Measurements from ENCODE around the gene SNX9.
"Not testable (repeated sequence)": the region's sequence is repeated elsewhere in the genome, so short reads cannot be mapped to it uniquely, and the experiment has no call there.

The SNX9 gene

DNA sequence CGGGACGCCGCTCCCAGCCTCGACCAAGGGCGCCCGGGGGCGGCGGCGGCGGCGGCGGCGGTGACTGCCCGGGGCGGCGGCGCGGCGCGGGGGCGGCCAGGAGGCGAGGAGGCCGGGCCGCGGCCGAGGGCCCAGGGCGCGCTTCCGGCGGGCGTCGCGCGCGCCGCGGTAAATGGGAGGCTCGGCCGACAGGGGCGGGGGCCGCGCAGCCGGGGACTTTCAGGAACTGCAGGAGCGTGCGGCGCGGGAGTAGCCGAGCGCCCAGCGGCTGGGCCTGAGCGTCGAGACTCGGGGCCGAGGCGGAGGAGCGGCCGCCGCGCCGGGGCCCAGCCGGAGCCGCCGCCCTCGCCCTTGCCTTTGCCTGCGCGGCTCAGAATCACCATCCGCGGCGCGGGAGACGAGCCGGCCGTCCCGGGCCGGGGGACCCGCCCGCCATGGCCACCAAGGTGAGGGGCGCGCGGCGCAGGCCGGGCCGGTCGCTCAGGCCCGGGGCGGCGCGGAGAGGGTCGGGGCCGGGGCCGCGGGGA lies at the start of gene SNX9:
Gene SNX9, plus strand, starts transcription at position 246 of the 527 bp plus-strand sequence. Its CDS starts 189 bp downstream, at position 435.
- DNase-seq, result peak; percentile 37

DNA sequence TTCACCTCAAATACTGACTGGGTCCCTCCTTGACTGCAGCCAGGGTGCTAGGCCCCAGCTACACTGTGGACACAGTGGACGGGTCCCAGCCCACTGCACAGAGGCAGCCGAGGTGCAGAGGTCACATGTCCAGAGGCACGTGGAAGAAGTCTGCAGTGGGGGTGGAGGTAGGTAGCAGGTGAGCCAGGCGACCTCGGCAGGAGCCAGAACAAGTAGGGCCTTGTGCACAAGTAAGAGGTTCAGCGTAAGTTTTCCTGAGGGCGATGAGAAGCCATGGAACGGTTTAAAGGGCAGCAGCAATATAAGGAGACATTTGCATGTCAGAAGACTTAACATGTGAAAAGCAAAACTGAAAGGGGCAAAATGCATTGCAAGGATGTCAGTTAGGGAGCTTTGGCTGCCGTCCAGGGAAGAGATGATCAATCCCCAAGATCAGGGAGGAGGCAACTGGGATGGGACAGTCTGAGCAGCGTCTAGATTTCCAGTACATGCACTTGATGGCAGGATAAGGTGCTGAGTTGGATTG lies 49.7 kb upstream of the SNX9 start:
- DNase-seq, result no peak

DNA sequence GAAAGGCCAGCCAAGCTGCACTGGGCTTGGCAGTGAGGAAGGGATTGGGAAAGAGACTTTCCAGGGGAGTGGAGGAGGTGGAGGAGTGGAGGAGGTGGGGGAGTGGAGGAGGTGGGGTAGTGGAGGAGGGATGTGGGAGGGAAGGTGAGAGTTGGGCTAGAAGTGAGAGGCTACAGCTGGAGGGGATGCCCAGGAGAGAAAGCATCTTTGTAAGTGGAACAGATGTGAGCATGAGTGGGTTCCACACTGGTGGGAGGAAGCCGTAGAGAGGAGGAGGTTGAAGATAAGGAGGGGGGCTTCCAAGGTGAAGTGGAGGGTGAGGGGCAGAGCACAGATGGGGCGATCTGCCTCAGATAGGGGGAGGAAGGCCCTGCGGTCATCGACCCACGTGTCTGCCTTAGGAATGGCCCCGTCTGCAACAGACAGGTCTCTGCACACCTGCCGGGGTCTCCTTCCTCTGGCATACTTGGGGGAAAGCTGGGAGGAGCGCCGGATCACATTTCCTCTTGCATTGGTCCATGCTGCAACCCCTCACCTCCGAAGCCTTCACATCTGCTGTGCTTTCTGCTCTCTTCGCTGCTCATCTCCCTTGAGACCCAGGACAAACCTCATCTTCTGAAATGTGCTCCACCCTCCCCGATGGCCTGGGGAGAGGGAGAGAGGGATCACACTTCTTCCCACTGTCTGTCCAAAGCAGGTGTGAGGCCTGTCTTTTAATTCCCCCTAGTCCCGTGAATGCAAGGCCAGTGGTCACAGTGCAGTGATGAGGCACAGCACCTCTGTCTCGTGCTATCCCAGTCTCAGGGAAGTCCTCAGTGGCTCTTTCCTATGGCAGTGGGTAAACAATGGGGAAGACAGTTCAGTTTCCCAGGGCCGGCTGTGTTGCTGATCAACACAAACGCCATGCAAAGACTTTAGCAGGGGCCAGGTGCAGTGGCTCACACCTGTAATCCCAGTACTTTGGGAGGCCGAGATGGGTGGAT lies 48.6 kb upstream of the SNX9 start:
- no peak for DNase-seq

DNA sequence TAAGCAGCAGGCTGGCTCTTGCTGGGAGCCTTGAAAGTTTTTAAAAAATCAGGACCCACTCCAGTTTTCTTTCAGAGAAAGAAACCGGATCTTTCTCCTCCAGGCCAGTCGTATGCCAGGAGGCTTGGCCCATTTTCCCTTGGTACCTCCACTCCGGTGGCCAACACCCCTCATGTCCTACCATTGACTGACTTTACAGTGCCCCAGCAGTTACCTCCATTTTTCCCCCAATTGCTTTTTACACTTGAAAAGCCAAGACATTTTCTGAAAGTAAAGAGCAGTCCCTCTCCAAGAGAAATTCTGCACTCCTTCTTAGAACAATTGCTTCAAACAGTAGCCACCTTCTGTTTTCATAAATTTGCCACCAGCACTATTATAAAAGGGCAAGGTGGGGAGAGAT lies 47.7 kb upstream of the SNX9 start:
- no peak for DNase-seq

DNA sequence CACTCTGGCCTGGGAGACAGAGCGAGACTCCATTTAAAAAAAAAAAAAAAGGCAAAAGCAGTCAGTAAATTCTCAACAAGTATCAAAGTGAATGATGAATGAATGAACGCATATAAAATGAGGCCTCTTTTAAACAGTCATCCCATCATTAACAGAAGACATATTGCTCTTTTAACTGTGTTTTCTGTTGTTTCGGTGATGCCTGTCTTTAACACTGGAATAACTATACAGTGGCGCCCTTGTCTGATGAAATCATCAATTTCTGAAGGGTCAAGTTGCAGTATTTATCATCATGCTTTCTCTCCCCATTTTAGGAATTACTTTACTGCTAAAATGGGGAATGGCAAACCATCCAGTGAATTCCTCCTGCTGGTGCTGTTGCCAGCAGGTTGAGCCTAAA lies 45.7 kb upstream of the SNX9 start:
- DNase-seq, result no peak

DNA sequence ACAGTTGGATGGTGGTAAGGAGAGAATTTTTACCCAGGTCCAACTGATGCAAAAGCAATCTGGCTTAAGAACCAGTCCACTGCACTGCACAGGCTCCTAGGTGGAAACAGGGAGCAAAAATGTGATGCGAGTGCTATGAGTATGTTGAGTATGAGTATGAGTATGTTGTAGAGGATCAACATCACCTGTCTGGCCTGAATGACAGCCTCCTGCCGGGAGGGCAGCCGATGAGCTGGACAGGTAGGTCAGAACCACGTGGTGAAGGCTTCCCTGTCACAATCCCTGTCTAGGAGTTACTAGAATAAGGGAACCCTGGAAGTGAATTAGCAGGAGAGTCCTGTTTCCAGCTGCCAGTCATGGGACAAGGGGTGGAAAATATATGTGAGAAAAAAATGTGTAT lies 44.3 kb upstream of the SNX9 start:
- DNase-seq, result no peak

DNA sequence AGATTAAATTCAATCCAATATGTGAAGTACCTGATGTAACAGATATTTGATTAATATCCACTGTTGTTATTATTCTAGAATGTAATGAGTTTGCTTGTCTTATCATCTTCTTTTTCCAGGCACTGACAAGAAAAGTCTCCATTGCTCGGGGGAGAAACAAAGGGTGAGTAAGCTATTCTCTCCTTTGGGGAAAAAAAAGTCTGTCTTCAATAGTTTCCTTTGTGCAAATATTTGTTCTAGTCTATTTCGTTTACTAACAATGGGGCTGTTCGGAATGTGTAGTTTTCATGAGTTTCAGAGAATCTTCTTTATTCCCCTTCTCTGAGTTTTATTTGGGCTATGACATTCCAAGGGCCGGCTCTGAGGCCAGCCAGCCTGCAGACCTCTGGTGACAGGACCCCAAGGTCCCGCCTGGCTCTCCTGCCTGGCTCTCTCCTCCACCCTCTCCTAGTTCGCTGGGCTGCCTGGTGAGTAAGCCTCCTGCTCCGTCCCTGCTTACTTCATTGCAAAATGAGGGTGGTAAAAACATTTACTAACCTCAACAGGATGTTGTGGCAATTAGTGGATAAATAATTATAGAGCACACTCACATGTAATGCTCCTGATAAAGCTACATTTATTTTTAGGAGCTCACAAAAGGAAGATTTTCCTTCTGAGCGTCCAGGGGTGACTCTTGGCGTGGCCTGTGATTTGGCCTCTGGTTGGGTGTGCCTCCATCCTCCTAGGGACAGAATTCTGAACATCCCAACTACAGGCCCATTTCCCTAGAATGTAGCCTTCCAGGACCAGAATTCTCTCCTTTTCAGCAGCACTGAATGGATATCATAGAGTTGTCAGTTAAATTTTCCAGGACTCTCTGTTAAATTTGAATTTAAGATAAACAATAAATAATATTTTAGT lies 43.1 kb upstream of the SNX9 start:
- DNase-seq, result no peak

DNA sequence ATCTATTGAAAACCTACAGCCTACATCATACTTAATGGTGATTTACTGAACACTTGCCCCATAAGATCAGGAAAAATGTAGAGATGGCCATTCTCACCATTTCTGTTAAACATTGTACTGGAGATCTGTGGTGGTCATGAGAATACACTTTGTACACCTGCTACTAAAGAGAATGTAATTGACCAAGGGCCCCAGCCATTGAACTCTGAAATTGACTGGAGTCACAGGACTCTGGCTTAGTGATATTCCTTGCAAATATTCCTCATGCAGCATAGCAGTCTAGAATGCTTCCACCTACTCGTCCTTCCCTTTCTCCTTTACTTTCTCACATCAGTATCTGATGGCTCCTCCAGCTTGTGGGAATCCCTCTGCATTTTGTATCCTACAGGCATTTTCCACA lies 37.4 kb upstream of the SNX9 start:
- no peak for DNase-seq

DNA sequence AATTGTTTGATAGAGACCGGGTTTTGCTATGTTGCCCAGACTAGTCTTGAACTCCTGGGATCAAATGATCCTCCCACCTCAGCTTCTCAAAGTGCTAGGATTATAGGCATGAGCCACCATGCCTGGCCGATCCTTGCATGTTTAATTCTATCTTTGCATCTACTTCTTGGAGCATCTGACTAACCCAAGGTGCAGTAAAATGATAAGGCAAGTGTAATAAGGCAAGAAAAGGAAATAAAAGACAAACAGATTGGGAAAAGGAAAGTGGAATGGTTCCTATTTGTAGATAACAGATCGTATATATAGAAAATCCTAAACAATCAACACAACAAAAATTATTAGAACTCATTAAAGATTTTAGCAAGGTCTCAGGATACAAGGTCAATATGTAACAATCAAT lies 36.8 kb upstream of the SNX9 start:
- DNase-seq, result no peak

DNA sequence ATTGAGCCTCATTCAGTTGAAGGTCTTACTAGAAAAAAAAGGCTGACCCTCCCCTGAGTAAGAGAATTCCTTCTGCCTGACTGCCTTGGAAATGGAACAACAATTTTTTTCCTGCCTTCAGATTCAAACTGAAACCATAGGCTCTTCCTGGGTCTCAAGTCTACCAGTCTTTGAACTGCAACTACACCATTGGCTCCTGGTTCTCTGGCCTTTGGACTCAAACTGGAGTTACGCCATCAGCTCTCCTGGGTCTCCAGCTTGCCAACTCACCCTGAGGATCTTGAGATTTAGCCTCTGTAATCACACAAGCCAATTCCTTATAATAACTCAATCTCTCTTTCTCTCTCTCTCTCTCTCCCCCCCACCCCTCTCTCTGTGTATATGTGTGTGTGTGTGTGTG lies 36.0 kb upstream of the SNX9 start:
- DNase-seq, result no peak

DNA sequence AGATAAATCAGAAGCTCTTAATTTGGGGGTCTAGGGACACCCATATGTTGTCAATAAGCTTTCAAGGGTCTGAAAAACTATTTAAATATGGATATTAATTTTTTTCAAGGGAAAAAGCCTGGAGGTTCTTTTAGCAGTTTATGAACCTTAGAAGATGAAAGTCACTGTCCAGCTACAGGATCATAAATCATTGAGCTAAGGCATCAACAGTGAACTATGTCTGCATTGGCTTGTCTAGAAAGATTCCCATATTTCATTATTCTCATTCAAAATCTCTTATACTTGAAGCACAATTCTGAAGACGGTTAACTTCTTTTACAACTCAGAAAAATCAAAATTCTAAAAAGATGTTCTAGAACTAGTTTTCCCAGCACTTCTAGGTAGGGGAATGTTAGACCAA lies 34.9 kb upstream of the SNX9 start:
- DNase-seq, result no peak

DNA sequence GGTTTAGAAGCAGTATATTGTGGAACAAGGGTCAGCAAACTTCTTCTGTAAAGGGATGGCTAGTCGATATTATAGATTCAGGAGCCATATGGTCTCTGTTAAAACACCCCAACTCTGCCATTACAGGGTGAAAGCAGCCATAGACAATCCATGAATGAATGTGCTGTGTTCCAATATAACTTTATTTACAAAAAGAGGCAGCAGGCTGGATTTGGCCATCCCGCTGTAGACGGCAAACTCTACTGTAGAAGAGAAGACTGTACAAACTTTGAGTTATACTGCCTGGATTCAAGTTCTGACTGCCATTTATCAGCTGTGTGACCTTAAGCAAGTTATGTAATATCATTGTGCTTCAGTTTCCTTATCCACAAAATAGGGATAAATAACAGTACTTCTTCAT lies 33.7 kb upstream of the SNX9 start:
- no peak for DNase-seq

DNA sequence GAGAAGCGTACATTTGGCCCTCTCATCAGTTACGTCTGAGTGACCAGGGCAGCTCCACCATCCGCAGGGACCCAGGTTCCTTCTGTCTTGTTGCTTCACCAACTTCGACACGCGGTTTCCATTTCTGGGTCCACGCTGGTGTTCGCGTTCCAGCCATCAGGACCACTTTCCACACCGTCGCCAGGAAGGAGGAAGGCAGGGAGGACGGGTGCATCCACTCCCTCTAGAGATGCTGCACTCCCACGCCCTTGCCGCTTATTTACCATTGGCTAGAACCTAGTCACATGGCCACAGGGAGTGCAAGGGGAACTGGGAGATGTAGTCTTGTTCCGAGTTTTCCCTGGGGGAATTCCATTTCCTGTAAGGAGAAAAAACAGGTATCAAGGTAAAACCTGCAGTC lies 33.2 kb upstream of the SNX9 start:
- DNase-seq, result no peak

DNA sequence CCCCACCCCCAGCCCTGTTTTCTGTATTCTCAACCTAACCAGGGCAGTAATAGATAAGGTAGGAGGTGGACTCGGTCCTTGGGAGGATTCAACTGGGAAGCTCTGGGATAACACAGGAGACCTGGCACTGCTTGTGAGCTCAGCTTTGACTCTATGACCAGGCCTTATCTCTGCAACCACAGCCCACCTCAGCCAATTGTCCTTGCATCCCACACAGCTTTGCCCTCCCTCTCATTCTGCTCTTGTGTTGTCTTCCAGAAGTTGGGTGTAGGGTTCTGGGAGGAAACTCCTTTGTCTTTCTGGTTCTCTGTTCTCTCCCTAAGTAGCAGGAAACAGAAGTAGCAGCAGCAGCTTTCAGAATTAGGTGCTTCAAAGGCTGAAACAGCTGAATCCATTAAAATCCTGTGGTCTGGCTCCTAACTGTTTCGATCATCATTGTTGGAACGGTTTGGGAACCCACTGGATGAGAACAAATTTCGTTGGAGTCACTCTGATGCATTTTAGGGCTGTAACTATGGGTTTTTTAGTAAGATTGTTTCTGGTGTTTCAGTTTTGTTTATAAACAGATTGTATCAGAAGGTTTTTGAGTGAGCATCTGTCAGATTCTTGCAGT lies 32.4 kb upstream of the SNX9 start:
- DNase-seq, result no peak

DNA sequence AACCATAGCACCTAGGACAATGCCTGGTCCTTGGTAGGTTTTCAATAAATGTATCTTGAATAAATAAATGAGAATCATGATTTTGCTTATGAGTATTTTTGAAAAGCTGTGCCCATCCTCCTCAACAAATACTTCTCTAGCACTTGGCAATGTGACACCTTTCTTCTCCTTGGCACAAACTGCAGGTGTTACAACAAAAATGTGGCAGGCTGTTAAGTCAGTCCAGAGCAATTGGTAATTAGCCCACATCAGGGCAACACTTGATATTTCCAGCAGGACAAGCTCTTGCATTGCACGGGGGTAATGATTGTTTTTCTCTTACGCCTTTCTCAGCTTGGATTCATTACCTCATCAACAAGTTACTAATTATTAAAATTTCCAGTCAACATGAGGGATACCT lies 31.6 kb upstream of the SNX9 start:
- no peak for DNase-seq

DNA sequence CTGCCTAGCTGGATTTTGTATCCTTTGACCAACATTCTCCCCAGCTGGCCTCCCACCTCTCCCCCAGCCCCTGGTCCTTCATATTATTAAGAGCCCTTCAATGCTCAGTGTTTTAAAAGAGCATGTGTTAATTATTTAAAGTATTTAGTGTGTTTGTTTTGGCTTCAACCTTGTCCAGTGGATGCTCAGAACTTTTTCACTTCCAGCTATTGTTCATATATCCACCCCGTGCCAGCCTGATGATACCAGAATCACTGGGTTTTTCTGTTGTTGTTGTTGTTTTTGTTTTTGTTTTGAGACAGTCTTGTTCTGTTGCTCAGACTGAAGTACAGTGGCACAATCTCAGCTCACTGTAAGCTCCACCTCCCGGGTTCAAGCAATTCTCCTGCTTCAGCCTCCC lies 30.4 kb upstream of the SNX9 start:
- DNase-seq, result no peak

DNA sequence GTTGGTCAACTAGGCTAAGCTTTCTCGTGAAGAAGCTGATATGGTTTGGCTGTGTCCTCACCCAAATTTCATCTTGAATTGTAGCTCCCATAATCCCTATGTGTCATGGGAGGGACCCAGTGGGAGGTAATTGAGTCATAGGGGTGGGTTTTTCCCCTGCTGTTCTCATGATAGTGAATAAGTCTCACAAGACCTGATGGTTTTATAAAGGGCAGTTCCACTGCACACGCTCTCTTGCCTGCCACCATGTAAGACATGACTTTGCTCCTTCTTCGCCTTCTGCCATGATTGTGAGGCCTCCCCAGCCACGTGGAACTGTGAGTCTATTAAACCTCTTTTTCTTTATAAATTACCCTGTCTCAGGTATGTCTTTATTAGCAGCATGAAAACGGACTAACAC lies 29.0 kb upstream of the SNX9 start:
- DNase-seq, result not testable (repeated sequence)

DNA sequence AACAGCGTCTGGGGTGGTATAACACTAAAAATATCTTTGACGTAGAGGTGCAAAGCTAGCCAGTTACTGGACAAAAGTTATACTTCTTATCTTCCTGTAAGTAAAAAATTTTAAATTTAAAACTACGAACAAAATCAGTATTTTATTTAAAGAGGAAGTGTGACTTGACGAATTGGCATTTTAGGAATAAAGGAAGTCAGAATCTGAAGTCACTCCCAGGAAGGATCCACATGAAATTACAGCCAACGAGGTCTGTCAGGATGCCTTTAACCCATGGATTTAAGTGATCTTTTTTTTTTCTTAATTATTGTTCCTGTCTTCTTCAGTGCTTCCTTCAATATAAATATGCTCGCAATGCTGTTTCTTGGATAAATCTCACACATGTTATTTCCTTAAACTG lies 27.2 kb upstream of the SNX9 start:
- DNase-seq, result no peak

DNA sequence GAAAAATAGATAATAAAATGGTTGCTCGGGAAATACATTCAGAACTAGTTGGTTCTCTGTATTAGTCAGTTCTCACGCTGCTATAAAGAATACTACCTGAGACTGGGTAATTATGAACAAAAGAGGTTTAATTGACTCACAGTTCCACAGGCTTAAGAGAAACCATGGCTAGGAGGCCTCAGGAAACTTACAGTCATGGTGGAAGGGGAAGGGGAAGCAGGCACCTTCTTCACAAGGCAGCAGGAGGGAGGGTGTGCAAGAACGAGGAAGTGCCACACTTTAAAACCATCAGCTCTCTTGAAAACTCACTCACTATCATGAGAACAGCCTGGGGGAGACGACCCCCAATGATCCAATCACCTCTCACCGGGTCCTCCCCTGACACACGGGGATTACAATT lies 24.2 kb upstream of the SNX9 start:
- no peak for DNase-seq

DNA sequence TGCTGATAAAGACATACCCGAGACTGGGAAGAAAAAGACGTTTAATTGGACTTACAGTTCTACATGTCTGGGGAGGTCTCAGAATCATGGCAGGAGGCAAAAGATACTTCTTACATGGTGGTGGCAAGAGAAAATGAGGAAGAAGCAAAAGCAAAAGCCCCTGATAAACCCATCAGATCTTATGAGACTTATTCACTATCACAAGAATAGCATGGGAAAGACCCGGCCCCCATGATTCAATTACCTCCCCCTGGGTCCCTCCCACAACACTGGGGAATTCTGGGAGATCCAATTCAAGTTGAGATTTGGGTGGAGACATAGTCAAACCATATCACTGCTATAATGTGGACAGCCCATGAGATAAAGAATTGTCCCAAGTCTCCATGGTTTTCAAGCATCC lies 23.5 kb upstream of the SNX9 start:
- DNase-seq, result not testable (repeated sequence)

DNA sequence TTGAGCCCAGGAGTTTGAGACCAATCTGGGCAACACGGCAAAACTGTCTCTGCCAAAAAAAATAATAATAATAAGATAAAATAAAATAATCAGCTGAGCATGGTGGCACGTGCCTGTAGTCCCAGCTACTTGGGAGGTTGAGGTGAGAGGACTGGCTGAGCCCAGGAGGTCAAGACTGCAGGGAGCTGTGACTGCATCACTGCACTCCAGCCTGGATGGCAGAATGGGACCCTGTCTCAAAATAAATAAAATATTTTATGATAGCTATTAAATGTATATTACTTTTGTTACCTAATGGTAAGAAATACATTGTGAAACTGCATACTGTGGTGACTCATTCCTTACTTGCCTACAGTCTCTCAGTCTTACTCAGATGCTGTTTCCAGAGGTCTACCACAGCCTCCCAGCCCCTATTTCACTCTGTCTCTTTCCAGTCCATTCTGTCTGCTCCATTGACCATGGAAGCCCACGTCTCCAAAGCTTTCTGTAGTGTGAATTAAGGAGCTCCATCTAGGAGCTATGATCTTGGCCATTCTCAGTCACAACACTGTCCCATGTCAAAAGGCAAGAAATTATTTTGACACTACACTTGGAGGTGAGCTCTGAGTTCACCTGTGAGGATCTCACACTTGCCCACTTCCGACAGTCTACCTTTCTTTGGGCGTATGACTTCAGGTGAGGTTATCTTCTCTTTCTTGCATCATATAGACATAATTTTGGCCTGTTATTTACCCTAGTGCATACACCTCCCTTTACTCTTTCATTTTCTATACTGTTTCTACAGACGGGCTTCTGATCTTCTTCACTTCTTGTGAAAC lies 22.4 kb upstream of the SNX9 start:
- DNase-seq, result peak; percentile 38
